Thoracic aorta (tissue), 2 donors: ENCODE results near the gene FBH1. TPM values are rescaled to one million over a fixed set of nuclear protein-coding genes. Genes with fewer than 3 reads are reported as not detected.
A peak's percentile ranks its signal among the peaks of the same experiment; 100 is the strongest.
"Not testable (repeated sequence)": the region's sequence is repeated elsewhere in the genome, so short reads cannot be mapped to it uniquely, and the experiment has no call there.

Source experiments
- ATAC-seq: fragments of 150-250 bp; one replicate; pipeline ENCODE4 v1.8.0; 2017; ENCODE audit warnings: low read depth; ENCODE audit not compliant: insufficient number of reproducible peaks, low FRiP score
- DNase-seq: peaks from one replicate; pipeline ENCODE4 v3.0.0-alpha.2; 2020; ENCODE audit warnings: low spot score
- H3K27ac ChIP-seq, 2 donors: fragments of 200-600 bp; sonication (generic); 1 replicate in 1 of 2; 2 replicates in 1 of 2; pipeline ENCODE4 v1.5.1; 2016; ENCODE audit warnings: mild to moderate bottlenecking in 2 of 2, moderate library complexity in 2 of 2
- H3K27me3 ChIP-seq: fragments of 200-600 bp; sonication (generic); replicated peaks from 2 replicates; pipeline ENCODE4 v1.6.0; 2016; ENCODE audit warnings: mild to moderate bottlenecking; ENCODE audit not compliant: insufficient read depth
- H3K36me3 ChIP-seq: fragments of 200-600 bp; sonication (generic); one replicate; pipeline ENCODE4 v1.5.1; 2016
- H3K4me1 ChIP-seq, 2 donors: fragments of 200-600 bp; sonication (generic); 1 replicate in 1 of 2; 2 replicates in 1 of 2; pipeline versions ENCODE4 v1.5.1 to v1.6.0; 2016; ENCODE audit warnings: low read depth in 2 of 2, mild to moderate bottlenecking in 1 of 2; ENCODE audit not compliant: control insufficient read depth in 1 of 2
- H3K4me3 ChIP-seq: fragments of 200-600 bp; sonication (generic); 2 replicates; pipeline ENCODE4 v1.5.1; 2016; ENCODE audit warnings: mild to moderate bottlenecking
- H3K9me3 ChIP-seq: fragments of 200-600 bp; sonication (generic); 2 replicates; pipeline ENCODE4 v1.5.1; 2016
- total RNA-seq, 2 donors: library from RNA; depleted of rRNA; stranded (reverse); fragments of >200 nt; gene quantifications; one replicate each; pipeline versions ENCODE4 v1.1.0 to v1.2.3, GENCODE V29; 2016
- TF ChIP-seq, protein P1 (sequence below): fragments of 200-600 bp; sonication (generic); IDR thresholded peaks from one replicate; pipeline ENCODE4 v1.5.1; 2019; ENCODE audit warnings: antibody characterized with exemption

Gene FBH1
- total RNA-seq, 2 donors from 2014 or later, result 93.7 to 94.1 TPM

DNA sequence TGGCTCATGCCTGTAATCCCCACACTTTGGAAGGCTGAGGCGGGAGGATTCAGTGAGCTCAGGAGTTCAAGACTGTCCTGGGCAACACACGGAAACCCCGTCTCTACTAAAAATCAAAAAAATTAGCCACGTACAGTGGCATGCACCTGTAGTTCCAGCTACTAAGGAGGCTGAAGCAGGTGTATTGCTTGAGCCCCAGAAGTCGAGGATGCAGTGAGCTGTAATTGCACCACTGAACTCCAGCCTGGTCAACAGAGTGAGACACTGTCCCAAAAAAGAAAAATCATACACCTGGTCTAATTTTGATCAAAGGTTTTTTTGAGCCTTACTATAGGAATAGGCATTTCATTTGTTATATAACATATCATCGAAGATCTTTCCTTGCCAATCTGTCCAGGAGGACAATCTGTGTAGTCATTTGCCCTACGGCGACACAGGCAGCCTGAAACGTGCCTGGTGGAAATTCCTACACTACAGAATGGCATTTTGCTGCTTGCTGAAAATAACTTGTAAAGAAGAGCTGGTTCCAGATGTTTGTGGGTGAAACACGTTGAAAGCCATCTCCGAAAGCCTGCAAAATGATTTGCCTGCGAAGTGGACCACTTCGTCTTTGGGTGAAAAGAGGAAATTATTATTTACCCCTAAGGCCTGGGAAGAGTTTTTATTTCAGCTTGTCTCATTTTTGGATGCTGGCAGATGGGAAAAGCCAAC lies 45.5 kb upstream of the FBH1 start:
- ATAC-seq, result no peak
- Histone ChIP-seq H3K9me3 (no peaks in the 10 kb centered on the region), H3K27ac (no peak overlapping the region), H3K4me1 (peaks cover 0 to 10% of the 10 kb centered on the region in 2 donors), H3K4me3 (peak overlapping the region; percentile 21), H3K36me3 (no peaks in the 10 kb centered on the region), H3K27me3 (no peaks in the 10 kb centered on the region)
- TF ChIP-seq, protein P1, sequence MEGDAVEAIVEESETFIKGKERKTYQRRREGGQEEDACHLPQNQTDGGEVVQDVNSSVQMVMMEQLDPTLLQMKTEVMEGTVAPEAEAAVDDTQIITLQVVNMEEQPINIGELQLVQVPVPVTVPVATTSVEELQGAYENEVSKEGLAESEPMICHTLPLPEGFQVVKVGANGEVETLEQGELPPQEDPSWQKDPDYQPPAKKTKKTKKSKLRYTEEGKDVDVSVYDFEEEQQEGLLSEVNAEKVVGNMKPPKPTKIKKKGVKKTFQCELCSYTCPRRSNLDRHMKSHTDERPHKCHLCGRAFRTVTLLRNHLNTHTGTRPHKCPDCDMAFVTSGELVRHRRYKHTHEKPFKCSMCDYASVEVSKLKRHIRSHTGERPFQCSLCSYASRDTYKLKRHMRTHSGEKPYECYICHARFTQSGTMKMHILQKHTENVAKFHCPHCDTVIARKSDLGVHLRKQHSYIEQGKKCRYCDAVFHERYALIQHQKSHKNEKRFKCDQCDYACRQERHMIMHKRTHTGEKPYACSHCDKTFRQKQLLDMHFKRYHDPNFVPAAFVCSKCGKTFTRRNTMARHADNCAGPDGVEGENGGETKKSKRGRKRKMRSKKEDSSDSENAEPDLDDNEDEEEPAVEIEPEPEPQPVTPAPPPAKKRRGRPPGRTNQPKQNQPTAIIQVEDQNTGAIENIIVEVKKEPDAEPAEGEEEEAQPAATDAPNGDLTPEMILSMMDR, result no peak
- DNase-seq, result no peak

GRCh38 chr10:5846667-5847066 lies 43.4 kb upstream of the FBH1 start:
- not testable (repeated sequence) for H3K27ac ChIP-seq, H3K9me3 ChIP-seq, ATAC-seq, H3K4me3 ChIP-seq, DNase-seq, H3K27me3 ChIP-seq, H3K36me3 ChIP-seq
- peaks cover 0 to 10% of the 10 kb centered on the region in 2 donors for H3K4me1 ChIP-seq

DNA sequence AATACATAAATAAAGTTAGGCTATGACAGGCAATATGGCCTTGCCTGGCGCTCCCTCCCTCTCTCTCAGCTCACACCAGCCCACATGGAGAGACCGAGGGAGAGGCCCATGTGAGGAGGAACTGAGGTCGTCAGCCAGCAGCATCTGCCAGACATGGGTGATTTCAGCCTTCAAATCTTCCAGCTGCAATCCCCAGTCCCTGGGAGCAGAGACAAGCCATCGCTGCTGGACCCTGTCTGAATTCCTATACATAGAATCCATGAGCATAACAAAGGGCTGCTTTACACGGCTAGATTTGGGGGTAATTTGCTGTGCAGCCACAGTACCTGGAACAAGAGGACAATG lies 35.9 kb upstream of the FBH1 start:
- TF ChIP-seq, protein P1, result no peak
- H3K36me3 ChIP-seq, result no peaks in the 10 kb centered on the region
- no peak overlapping the region for H3K4me3 ChIP-seq
- DNase-seq, result no peak
- ATAC-seq, result no peak
- no peaks in the 10 kb centered on the region for H3K9me3 ChIP-seq
- no peaks in the 10 kb centered on the region for H3K4me1 ChIP-seq
- no peak overlapping the region for H3K27ac ChIP-seq
- no peaks in the 10 kb centered on the region for H3K27me3 ChIP-seq

- H3K36me3 ChIP-seq, result no peaks in the 10 kb centered on the region
- no peak overlapping the region for H3K27ac ChIP-seq
- DNase-seq (no peak), ATAC-seq (no peak)
- H3K9me3 ChIP-seq, result no peaks in the 10 kb centered on the region
- H3K4me3 ChIP-seq, result no peak overlapping the region
- no peaks in the 10 kb centered on the region for H3K27me3 ChIP-seq
- no peaks in the 10 kb centered on the region for H3K4me1 ChIP-seq
- TF ChIP-seq, protein P1, result no peak
Observed at GRCh38 chr10:5855979-5856700, 33.9 kb upstream of the FBH1 start.

- no peaks in the 10 kb centered on the region for H3K4me1 ChIP-seq
- TF ChIP-seq, protein P1, result no peak
Observed at GRCh38 chr10:5856701-5857004, 33.4 kb upstream of the FBH1 start.

More at GRCh38 chr10:5856701-5857004, 33.4 kb upstream of the FBH1 start:
- no peaks in the 10 kb centered on the region for H3K27me3 ChIP-seq
- ATAC-seq, result no peak
- no peaks in the 10 kb centered on the region for H3K9me3 ChIP-seq
- H3K27ac ChIP-seq, result no peak overlapping the region
- no peak overlapping the region for H3K4me3 ChIP-seq
- H3K36me3 ChIP-seq, result no peaks in the 10 kb centered on the region
- no peak for DNase-seq
